Activated naive CD4-positive, alpha-beta T cell treated with anti-CD3 and anti-CD28 coated beads for 36 hours (primary cell): ENCODE results near the gene ASXL2. TPM values are rescaled to one million over a fixed set of nuclear protein-coding genes. Genes with fewer than 3 reads are reported as not detected.
A peak's percentile ranks its signal among the peaks of the same experiment; 100 is the strongest.
"Not testable (repeated sequence)": the region's sequence is repeated elsewhere in the genome, so short reads cannot be mapped to it uniquely, and the experiment has no call there.

Source experiments
- CTCF ChIA-PET: fragments of 350-600 bp; sonication (Branson Sonifier 250); formaldehyde crosslinking; loops from one replicate; lab custom pipeline; 2021; ENCODE audit warnings: antibody characterized with exemption; lab: Charles Lee
- DNase-seq: peaks from one replicate; pipeline ENCODE4 v3.0.0-alpha.2; 2020
- H3K27ac Mint-ChIP-seq: one replicate; pipeline ENCODE4 v1.8.0; 2021; ENCODE audit warnings: mild to moderate bottlenecking, mixed read lengths
- H3K27me3 Mint-ChIP-seq: one replicate; pipeline ENCODE4 v1.8.0; 2021; ENCODE audit warnings: low read depth, mixed read lengths
- H3K36me3 Mint-ChIP-seq: one replicate; pipeline ENCODE4 v1.8.0; 2021; ENCODE audit warnings: low read depth, mixed read lengths
- H3K4me1 Mint-ChIP-seq: one replicate; pipeline ENCODE4 v1.8.0; 2021; ENCODE audit warnings: low read depth, mixed read lengths
- H3K4me3 Mint-ChIP-seq: one replicate; pipeline ENCODE4 v1.8.0; 2021; ENCODE audit warnings: mild to moderate bottlenecking, moderate library complexity, mixed read lengths
- H3K9me3 Mint-ChIP-seq: one replicate; pipeline ENCODE4 v1.8.0; 2021; ENCODE audit warnings: mixed read lengths
- intact Hi-C: fragments of 100-400 bp; cut with micrococcal nuclease; formaldehyde crosslinking; loops from one replicate; pipeline ENCODE4 v1.15.1; 2023
- total RNA-seq, 2 experiments: library from RNA; stranded (reverse); gene quantifications; one replicate each; pipeline ENCODE4 v1.2.3, GENCODE V29; 2021

Gene ASXL2
- total RNA-seq, 2 experiments from 2014 or later, result 25.2 to 29.1 TPM

- DNase-seq, intact Hi-C loops, H3K4me3 Mint-ChIP-seq, H3K27me3 Mint-ChIP-seq, H3K27ac Mint-ChIP-seq, H3K9me3 Mint-ChIP-seq: not testable (repeated sequence)
- H3K4me1 Mint-ChIP-seq, result peaks cover 74% of the 10 kb centered on the region
- H3K36me3 Mint-ChIP-seq, result peaks cover 20% of the 10 kb centered on the region
- CTCF ChIA-PET, result interaction anchor here (0.6 to 1.9 kb wide), 3 partner anchors 23 to 269 kb away, joined by 6 to 7 read pairs (median 6); no protein-coding TSS in a partner anchor
Measured at GRCh38 chr2:25828532-25829376, 49.5 kb downstream of the ASXL2 start.

GRCh38 chr2:25825238-25825637, 53.0 kb downstream of the ASXL2 start:
- H3K27ac Mint-ChIP-seq, result peak overlapping the region; percentile 94
- CTCF ChIA-PET, result interaction anchor here (1.0 to 1.2 kb wide), 2 partner anchors 30 to 218 kb away, joined by 3 read pairs; no protein-coding TSS in a partner anchor
- H3K36me3 Mint-ChIP-seq, result peaks cover 10% of the 10 kb centered on the region
- H3K4me3 Mint-ChIP-seq, result peak overlapping the region; percentile 64
- intact Hi-C loops, result loop anchor here (1.0 to 2.0 kb wide), 6 partner anchors 8 to 238 kb away; partner anchors contain the start of genes ASXL2 and DTNB
- peak; percentile 76 for DNase-seq
- no peaks in the 10 kb centered on the region for H3K27me3 Mint-ChIP-seq
- no peaks in the 10 kb centered on the region for H3K9me3 Mint-ChIP-seq
- peaks cover 60% of the 10 kb centered on the region for H3K4me1 Mint-ChIP-seq

DNA sequence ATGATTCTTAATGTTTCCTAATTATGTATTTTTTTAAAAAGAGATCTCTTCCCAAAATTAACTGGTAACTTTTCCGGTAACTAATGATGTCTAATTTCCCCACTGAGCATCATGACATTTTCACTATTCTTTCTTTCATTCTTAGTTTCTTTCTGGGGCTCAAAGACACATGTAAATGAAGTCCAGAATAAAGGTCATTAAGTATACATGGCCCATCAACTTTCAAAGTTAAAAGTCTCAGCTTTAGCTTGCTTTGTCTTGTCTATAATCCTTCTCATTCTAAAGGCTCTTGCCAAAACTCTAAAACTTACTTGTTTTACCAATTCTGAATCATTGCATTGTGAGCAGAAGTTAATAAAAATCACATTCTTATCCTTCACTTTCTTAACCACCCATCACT, 53.6 kb downstream of the ASXL2 start:
- Mint-ChIP-seq H3K4me1 (peaks cover 56% of the 10 kb centered on the region), H3K4me3 (peak overlapping the region; percentile 64), H3K27ac (peak overlapping the region; percentile 94), H3K36me3 (peaks cover 9% of the 10 kb centered on the region), H3K27me3 (no peaks in the 10 kb centered on the region), H3K9me3 (no peaks in the 10 kb centered on the region)
- CTCF ChIA-PET, result interaction anchor here (0.7 to 1.0 kb wide), 2 partner anchors 13 to 38 kb away, joined by 3 read pairs; no protein-coding TSS in a partner anchor
- DNase-seq, result no peak
- intact Hi-C loops, result loop anchor here (1.0 to 2.0 kb wide), 6 partner anchors 7 to 238 kb away; partner anchors contain the start of genes ASXL2 and DTNB

DNA sequence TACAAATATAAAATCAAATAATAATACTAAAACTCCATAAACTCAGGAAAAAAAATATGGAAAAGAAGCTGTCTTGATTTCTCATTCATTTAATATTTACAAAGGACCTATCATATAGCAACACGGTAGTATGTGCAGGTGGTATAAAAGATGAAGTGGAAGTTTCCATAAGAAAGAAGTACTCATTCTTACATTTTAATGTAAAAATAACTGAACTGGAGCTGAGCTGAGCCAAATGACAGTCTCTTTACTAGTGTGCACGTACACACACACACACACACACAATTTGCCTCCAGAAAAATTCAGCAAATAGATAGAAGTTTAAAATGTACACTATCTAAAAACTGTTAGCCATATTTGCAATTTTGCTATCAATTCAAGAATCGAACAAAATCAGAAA, 54.1 kb downstream of the ASXL2 start:
- Mint-ChIP-seq H3K27ac (peak overlapping the region; percentile 94), H3K4me3 (peak overlapping the region; percentile 64), H3K9me3 (no peaks in the 10 kb centered on the region), H3K36me3 (peaks cover 8% of the 10 kb centered on the region), H3K4me1 (peaks cover 56% of the 10 kb centered on the region), H3K27me3 (no peaks in the 10 kb centered on the region)
- no peak for DNase-seq
- intact Hi-C loops, result loop anchor here (2.0 kb wide), 5 partner anchors 29 to 237 kb away; partner anchors contain the start of genes ASXL2 and DTNB
- CTCF ChIA-PET, result interaction anchor here (0.7 to 1.0 kb wide), 2 partner anchors 13 to 39 kb away, joined by 3 read pairs; no protein-coding TSS in a partner anchor

DNA sequence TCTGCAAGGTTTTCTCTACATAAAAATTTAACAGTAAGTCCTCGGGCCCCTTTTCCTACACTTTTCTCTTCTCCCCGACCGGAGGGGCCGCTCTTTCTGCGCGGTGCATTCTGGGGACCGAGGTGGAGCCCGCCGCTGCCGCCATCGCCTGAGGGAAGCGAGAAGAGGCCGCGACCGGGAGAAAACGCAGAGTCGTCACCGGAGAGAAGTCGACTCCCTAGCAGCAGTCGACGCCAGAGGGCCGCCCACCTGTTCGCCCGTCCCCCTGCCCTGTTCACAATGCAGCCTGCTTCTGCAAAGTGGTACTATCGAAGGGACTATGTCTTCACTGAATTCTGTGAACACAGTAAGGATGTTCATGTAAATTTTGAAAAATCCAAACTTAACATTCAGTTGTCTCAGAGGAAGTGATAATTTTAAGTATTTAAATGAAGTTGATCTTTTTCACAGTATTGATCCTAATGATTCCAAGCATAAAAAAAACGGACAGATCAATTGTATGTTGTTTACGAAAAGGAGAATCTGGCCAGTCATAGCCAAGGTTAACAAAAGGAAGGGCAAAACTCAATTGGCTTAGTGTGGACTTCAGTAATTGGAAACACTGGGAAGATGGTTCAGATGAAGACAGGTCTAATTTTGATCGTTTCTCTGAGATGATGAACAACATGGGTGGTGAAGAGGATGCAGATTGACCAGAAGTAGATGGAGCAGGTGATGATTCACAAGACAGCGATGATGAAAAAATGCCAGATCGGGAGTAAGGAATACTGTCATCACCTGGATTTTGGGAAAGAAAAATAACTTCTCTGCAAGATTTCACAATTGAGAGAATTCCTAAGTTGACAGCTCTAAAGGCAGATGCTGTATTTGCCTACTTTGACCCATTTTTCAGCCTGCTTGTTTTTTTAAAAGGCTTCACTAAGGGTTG, 55.8 kb downstream of the ASXL2 start:
- CTCF ChIA-PET, result interaction anchor here (0.8 to 0.9 kb wide), 2 partner anchors 14 to 29 kb away, joined by 3 to 6 read pairs; no protein-coding TSS in a partner anchor
- Mint-ChIP-seq H3K9me3 (no peaks in the 10 kb centered on the region), H3K27ac (peak overlapping the region; percentile 52), H3K27me3 (no peaks in the 10 kb centered on the region), H3K4me1 (peaks cover 63% of the 10 kb centered on the region), H3K36me3 (peaks cover 8% of the 10 kb centered on the region), H3K4me3 (peak overlapping the region; percentile 71)
- peak; percentile 83 for DNase-seq
- intact Hi-C loops, result loop anchor here (1.0 kb wide), 1 partner anchor 9 kb away; no protein-coding TSS in a partner anchor

GRCh38 chr2:25821225-25822056, 56.8 kb downstream of the ASXL2 start:
- H3K36me3 Mint-ChIP-seq, result peaks cover 9% of the 10 kb centered on the region
- H3K4me3 Mint-ChIP-seq, result peak overlapping the region; percentile 71
- CTCF ChIA-PET, result interaction anchor here (0.7 to 1.2 kb wide), 2 partner anchors 11 to 101 kb away, joined by 3 to 4 read pairs; no protein-coding TSS in a partner anchor
- H3K27ac Mint-ChIP-seq, result peak overlapping the region; percentile 69
- H3K9me3 Mint-ChIP-seq, result no peaks in the 10 kb centered on the region
- no peak for DNase-seq
- intact Hi-C loops, result no loop called here
- H3K4me1 Mint-ChIP-seq, result peaks cover 72% of the 10 kb centered on the region
- H3K27me3 Mint-ChIP-seq, result no peaks in the 10 kb centered on the region

DNA sequence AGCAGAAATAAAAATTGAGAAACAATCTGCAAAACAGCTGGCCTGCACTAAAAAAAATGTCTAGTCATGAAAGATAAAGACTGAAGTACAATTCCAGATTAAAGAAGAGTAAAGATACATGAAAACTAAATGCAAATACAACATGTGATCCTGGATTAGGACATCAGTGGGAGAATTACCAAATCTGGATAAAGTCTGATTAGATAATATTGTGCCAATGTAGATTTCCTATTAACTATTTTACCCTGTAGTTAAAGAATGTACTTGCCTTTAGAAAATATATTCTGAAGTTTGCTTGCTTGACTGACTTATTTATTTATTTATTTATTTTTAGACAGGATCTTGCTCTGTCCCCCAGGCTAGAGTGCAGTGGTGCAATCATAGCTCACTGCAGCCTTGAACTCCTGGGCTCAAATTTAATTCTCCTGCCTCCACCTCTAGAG, 58.7 kb downstream of the ASXL2 start:
- Mint-ChIP-seq H3K36me3 (peaks cover 13% of the 10 kb centered on the region), H3K4me3 (no peak overlapping the region), H3K4me1 (peaks cover 72% of the 10 kb centered on the region), H3K9me3 (no peaks in the 10 kb centered on the region), H3K27ac (no peak overlapping the region), H3K27me3 (no peaks in the 10 kb centered on the region)
- intact Hi-C loops, result loop anchor here (5.0 kb wide), 1 partner anchor 67 kb away; no protein-coding TSS in a partner anchor
- CTCF ChIA-PET, result no interaction called here
- no peak for DNase-seq

GRCh38 chr2:25817630-25818029, 60.7 kb downstream of the ASXL2 start:
- H3K9me3 Mint-ChIP-seq, result no peaks in the 10 kb centered on the region

GRCh38 chr2:25817006-25817405, 61.3 kb downstream of the ASXL2 start:
- H3K27ac Mint-ChIP-seq, result peak overlapping the region; percentile 74

More at GRCh38 chr2:25817630-25818029, 60.7 kb downstream of the ASXL2 start:
- CTCF ChIA-PET, result interaction anchor here (0.6 to 2.3 kb wide), 7 partner anchors 8 to 240 kb away, joined by 3 to 8 read pairs (median 3); no protein-coding TSS in a partner anchor
- H3K4me1 Mint-ChIP-seq, result peaks cover 69% of the 10 kb centered on the region
- no peaks in the 10 kb centered on the region for H3K27me3 Mint-ChIP-seq
- peaks cover 12% of the 10 kb centered on the region for H3K36me3 Mint-ChIP-seq
- H3K27ac Mint-ChIP-seq, result peak overlapping the region; percentile 74
- intact Hi-C loops, result loop anchor here (1.0 to 5.0 kb wide), 9 partner anchors 8 to 440 kb away; partner anchors contain the start of gene ASXL2
- no peak overlapping the region for H3K4me3 Mint-ChIP-seq
- peak; percentile 60 for DNase-seq

DNA sequence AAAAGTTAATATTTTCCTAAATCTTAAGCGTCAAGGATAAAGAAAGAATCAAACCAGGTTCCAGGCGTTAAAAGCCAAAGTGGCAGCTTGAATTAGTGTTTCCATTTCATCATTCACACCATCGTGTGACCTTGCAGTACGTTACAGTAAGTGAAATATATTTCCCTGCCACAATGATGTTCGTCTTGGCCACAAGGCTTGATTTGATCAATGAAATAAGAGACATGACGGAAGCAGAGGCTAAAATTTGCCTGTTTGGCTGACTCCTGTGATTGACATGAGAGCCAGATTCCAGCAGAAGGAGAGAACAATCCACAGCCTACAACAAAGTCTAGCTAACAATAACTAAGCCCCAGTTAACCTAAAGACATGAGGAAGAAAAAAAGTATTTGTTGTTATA, 62.0 kb downstream of the ASXL2 start:
- H3K4me3 Mint-ChIP-seq, result no peak overlapping the region
- no peaks in the 10 kb centered on the region for H3K9me3 Mint-ChIP-seq
- H3K36me3 Mint-ChIP-seq, result peaks cover 7% of the 10 kb centered on the region
- intact Hi-C loops, result loop anchor here (5.0 kb wide), 1 partner anchor 64 kb away; no protein-coding TSS in a partner anchor
- DNase-seq, result no peak
- peak overlapping the region; percentile 74 for H3K27ac Mint-ChIP-seq
- peaks cover 60% of the 10 kb centered on the region for H3K4me1 Mint-ChIP-seq
- no peaks in the 10 kb centered on the region for H3K27me3 Mint-ChIP-seq
- CTCF ChIA-PET, result interaction anchor here (0.6 to 1.9 kb wide), 3 partner anchors 14 to 440 kb away, joined by 3 to 7 read pairs (median 4); no protein-coding TSS in a partner anchor

More at GRCh38 chr2:25817006-25817405, 61.3 kb downstream of the ASXL2 start:
- Mint-ChIP-seq H3K4me3 (no peak overlapping the region), H3K27me3 (no peaks in the 10 kb centered on the region), H3K4me1 (peaks cover 66% of the 10 kb centered on the region), H3K36me3 (peaks cover 11% of the 10 kb centered on the region), H3K9me3 (no peaks in the 10 kb centered on the region)
- DNase-seq, result no peak
- intact Hi-C loops, result loop anchor here (1.0 to 5.0 kb wide), 9 partner anchors 8 to 440 kb away; partner anchors contain the start of gene ASXL2
- CTCF ChIA-PET, result interaction anchor here (0.6 to 2.3 kb wide), 4 partner anchors 15 to 240 kb away, joined by 3 to 8 read pairs (median 5); no protein-coding TSS in a partner anchor
